ENCODE data around the gene HEXIM2.

DNA sequence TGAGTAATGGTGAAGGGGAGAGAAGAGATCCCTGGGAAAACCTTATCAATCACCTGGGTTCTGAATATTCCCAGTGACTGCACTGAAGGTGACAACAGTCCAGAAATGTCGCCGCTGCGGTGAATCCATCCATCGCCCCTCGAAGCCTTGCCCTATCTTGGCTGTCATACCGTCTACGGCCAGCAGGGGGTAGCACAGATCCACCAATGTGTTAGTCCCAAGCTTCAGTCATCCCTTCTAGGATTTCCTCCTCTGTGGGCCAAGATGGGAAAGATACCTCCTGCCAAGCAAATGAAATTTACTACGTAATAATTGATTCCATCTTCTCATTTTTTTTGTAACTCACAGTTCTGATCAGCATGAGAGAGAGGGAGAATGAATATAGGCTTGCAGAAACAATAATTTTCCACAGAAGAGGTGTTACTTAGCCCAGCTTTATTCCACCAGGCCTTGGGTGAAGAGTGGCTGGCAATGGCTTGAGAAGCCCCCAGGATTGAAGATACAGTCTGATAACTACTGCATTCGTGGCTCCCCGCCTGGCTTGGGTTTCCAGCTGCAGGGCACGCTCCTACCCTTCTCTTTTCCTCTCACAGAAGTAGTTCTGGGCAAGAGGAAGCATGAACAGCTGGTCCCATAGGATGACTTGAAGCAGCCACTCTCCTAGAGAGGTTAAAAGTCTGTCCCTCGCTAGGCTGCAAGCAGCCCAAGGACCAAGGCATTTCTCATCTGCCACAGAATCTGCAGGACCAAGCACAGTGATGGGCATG is 57.4 kb downstream of the HEXIM2 start:
- TF ChIP-seq, protein P1, sequence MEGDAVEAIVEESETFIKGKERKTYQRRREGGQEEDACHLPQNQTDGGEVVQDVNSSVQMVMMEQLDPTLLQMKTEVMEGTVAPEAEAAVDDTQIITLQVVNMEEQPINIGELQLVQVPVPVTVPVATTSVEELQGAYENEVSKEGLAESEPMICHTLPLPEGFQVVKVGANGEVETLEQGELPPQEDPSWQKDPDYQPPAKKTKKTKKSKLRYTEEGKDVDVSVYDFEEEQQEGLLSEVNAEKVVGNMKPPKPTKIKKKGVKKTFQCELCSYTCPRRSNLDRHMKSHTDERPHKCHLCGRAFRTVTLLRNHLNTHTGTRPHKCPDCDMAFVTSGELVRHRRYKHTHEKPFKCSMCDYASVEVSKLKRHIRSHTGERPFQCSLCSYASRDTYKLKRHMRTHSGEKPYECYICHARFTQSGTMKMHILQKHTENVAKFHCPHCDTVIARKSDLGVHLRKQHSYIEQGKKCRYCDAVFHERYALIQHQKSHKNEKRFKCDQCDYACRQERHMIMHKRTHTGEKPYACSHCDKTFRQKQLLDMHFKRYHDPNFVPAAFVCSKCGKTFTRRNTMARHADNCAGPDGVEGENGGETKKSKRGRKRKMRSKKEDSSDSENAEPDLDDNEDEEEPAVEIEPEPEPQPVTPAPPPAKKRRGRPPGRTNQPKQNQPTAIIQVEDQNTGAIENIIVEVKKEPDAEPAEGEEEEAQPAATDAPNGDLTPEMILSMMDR (optimal IDR thresholded peaks at IDR 0.05 in 1 of 3, IDR thresholded peaks at IDR 0.05 in 1 of 3, conservative IDR thresholded peaks at IDR 0.05 in 1 of 3; ENCODE audit: extremely low read depth in 1 of 3, insufficient read depth in 2 of 3, low read length in 3 of 3): peak; percentile 82 to 100 (median 97)
- no peak for TF ChIP-seq EZH2 (IDR thresholded peaks at IDR 0.05; ENCODE audit: low read length)
